Activated CD8-positive, alpha-beta T cell treated with anti-CD3 and anti-CD28 coated beads for 36 hours (primary cell): Measurements from ENCODE around the gene SERPINE1. TPM values are rescaled to one million over a fixed set of nuclear protein-coding genes. Genes with fewer than 3 reads are reported as not detected.

Experiments
- ATAC-seq: fragments of 200-7000 bp; cut with Tn5 transposase; one replicate; pipeline ENCODE4 v1.10.0; 2021; ENCODE audit warnings: mild to moderate bottlenecking, moderate library complexity
- CTCF ChIA-PET: fragments of 350-600 bp; sonication (Branson Sonifier 250); formaldehyde crosslinking; loops from one replicate; lab custom pipeline; 2021; ENCODE audit warnings: antibody characterized with exemption; lab: Charles Lee
- POLR2A ChIA-PET: fragments of 350-600 bp; sonication (Branson Sonifier 250); formaldehyde crosslinking; loops from one replicate; lab custom pipeline; 2021; ENCODE audit warnings: antibody characterized with exemption; lab: Charles Lee
- DNase-seq: peaks from one replicate; pipeline ENCODE4 v3.0.0-alpha.2; 2020
- H3K27ac Mint-ChIP-seq: one replicate; pipeline ENCODE4 v1.8.0; 2021; ENCODE audit warnings: mild to moderate bottlenecking, mixed read lengths
- H3K27me3 Mint-ChIP-seq: one replicate; pipeline ENCODE4 v1.8.0; 2021; ENCODE audit warnings: mixed read lengths
- H3K36me3 Mint-ChIP-seq: one replicate; pipeline ENCODE4 v1.8.0; 2021; ENCODE audit warnings: low read depth, mixed read lengths
- H3K4me1 Mint-ChIP-seq: one replicate; pipeline ENCODE4 v1.8.0; 2021; ENCODE audit warnings: low read depth, mixed read lengths
- H3K4me3 Mint-ChIP-seq: one replicate; pipeline ENCODE4 v1.8.0; 2021; ENCODE audit warnings: mild to moderate bottlenecking, moderate library complexity, mixed read lengths
- H3K9me3 Mint-ChIP-seq: one replicate; pipeline ENCODE4 v1.8.0; 2021; ENCODE audit warnings: mixed read lengths
- intact Hi-C: fragments of 100-400 bp; cut with micrococcal nuclease; formaldehyde crosslinking; loops from one replicate; pipeline ENCODE4 v1.10.0; 2022
- total RNA-seq, 2 experiments: library from RNA; stranded (reverse); gene quantifications; one replicate each; pipeline ENCODE4 v1.2.3, GENCODE V29; 2021
- TF ChIP-seq, protein P1 (sequence below): fragments of 200-600 bp; IDR thresholded peaks from one replicate; pipeline ENCODE4 v1.8.0; 2022; ENCODE audit warnings: antibody characterized with exemption, mild to moderate bottlenecking

The SERPINE1 gene
- total RNA-seq, 2 experiments from 2014 or later = 1.2 to 1.3 TPM

DNA sequence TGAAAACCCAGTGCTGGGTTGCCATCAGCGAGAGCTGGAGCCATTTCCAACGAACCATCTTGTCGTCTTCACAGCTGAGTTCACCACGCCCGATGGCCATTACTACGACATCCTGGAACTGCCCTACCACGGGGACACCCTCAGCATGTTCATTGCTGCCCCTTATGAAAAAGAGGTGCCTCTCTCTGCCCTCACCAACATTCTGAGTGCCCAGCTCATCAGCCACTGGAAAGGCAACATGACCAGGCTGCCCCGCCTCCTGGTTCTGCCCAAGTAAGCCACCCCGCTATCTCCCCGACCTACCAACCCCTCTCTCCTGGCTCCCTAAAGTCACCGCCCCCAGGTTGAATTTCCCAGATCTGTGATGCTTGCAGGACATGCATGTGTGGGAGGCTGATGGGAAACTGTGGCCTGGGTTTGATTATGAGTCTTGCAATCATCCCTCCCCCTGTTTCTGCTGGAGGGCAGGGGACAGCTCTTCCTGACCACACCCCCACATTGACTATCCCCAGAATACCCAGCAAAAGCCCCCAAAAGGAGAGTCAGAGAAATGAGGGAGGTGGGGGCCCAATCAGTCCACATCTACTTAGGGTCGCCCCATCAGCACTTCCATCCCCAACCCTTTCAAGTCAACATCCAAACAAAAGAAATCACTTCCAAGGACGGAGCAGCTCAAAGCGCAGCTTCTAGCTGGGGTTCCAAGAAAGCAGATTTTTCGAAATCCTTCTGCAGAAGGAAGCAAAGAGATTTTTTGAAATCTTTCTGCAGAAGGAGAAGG lies 6.9 kb downstream of the SERPINE1 start:
- Mint-ChIP-seq H3K4me1 (peaks cover 27% of the 10 kb centered on the region), H3K36me3 (no peaks in the 10 kb centered on the region), H3K9me3 (no peaks in the 10 kb centered on the region)

DNA sequence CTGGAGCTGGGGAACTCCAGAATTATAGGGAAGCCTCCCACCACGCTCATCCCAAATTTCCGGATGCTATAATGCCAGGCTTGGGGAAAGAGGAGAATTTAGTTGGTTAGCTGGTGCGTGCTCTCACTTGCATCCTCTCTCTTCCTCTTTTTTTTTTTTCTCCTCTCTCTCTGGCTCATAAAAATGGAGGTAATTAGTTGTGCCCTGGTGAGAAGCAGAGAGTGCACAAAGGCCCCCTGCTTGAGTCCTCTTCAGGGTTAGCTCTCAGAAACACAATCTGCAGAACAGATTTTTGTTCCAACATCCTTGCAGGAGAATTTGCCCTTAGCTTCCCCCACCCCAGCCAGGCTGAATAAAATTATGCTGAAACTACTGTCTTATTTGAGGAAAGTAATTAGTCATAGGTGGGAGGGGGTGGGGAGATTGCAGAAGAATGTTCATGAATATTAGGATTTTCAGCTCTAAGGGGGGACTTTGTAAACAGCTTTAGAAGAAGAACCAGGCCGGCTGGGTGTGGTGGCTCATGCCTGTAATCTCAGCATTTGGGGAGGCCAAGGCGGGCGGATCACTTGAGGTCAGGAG lies 7.6 kb downstream of the SERPINE1 start:
- no peak for ATAC-seq
- POLR2A ChIA-PET = no interaction called here
- no peak overlapping the region for H3K4me3 Mint-ChIP-seq
- intact Hi-C loops = no loop called here
- TF ChIP-seq, protein P1, sequence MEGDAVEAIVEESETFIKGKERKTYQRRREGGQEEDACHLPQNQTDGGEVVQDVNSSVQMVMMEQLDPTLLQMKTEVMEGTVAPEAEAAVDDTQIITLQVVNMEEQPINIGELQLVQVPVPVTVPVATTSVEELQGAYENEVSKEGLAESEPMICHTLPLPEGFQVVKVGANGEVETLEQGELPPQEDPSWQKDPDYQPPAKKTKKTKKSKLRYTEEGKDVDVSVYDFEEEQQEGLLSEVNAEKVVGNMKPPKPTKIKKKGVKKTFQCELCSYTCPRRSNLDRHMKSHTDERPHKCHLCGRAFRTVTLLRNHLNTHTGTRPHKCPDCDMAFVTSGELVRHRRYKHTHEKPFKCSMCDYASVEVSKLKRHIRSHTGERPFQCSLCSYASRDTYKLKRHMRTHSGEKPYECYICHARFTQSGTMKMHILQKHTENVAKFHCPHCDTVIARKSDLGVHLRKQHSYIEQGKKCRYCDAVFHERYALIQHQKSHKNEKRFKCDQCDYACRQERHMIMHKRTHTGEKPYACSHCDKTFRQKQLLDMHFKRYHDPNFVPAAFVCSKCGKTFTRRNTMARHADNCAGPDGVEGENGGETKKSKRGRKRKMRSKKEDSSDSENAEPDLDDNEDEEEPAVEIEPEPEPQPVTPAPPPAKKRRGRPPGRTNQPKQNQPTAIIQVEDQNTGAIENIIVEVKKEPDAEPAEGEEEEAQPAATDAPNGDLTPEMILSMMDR = no peak
- no peak overlapping the region for H3K27ac Mint-ChIP-seq
- H3K9me3 Mint-ChIP-seq = no peaks in the 10 kb centered on the region
- DNase-seq = no peak
- peaks cover 18% of the 10 kb centered on the region for H3K27me3 Mint-ChIP-seq
- H3K4me1 Mint-ChIP-seq = peaks cover 31% of the 10 kb centered on the region
- H3K36me3 Mint-ChIP-seq = no peaks in the 10 kb centered on the region
- CTCF ChIA-PET = interaction anchor here (0.9 to 6.1 kb wide), 8 partner anchors 9 to 156 kb away, joined by 3 to 33 read pairs (median 5); no protein-coding TSS in a partner anchor

More for the DNA sequence above, 6.9 kb downstream of the SERPINE1 start:
- Mint-ChIP-seq H3K27me3 (peaks cover 18% of the 10 kb centered on the region), H3K4me3 (no peak overlapping the region), H3K27ac (no peak overlapping the region)
- ChIA-PET POLR2A (interaction anchor here (1.3 kb wide), 1 partner anchor 48 kb away, joined by 3 read pairs; the partner anchor contains the start of gene TRIM56), CTCF (interaction anchor here (0.9 to 6.1 kb wide), 8 partner anchors 9 to 156 kb away, joined by 3 to 33 read pairs (median 5); no protein-coding TSS in a partner anchor)
- TF ChIP-seq, protein P1 = no peak
- ATAC-seq (no peak), DNase-seq (no peak)
- intact Hi-C loops = no loop called here

DNA sequence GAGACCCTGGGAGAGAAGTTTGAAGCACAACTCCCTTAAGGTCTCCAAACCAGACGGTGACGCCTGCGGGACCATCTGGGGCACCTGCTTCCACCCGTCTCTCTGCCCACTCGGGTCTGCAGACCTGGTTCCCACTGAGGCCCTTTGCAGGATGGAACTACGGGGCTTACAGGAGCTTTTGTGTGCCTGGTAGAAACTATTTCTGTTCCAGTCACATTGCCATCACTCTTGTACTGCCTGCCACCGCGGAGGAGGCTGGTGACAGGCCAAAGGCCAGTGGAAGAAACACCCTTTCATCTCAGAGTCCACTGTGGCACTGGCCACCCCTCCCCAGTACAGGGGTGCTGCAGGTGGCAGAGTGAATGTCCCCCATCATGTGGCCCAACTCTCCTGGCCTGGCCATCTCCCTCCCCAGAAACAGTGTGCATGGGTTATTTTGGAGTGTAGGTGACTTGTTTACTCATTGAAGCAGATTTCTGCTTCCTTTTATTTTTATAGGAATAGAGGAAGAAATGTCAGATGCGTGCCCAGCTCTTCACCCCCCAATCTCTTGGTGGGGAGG lies 10.8 kb downstream of the SERPINE1 start:
- ATAC-seq (no peak), DNase-seq (no peak)
- H3K27me3 Mint-ChIP-seq = peaks cover 12% of the 10 kb centered on the region
- H3K9me3 Mint-ChIP-seq = no peaks in the 10 kb centered on the region
- CTCF ChIA-PET = interaction anchor here (0.8 to 14.0 kb wide), 10 partner anchors 10 to 71 kb away, joined by 3 to 280 read pairs (median 6); partner anchors contain the start of gene TRIM56
- H3K4me1 Mint-ChIP-seq = peaks cover 49% of the 10 kb centered on the region
- peak overlapping the region; percentile 62 for H3K4me3 Mint-ChIP-seq
- TF ChIP-seq, protein P1 = no peak
- peak overlapping the region; percentile 86 for H3K27ac Mint-ChIP-seq
- H3K36me3 Mint-ChIP-seq = no peaks in the 10 kb centered on the region
- intact Hi-C loops = no loop called here
- POLR2A ChIA-PET = interaction anchor here (1.9 kb wide), 1 partner anchor 52 kb away, joined by 8 read pairs; the partner anchor contains the start of gene TRIM56

DNA sequence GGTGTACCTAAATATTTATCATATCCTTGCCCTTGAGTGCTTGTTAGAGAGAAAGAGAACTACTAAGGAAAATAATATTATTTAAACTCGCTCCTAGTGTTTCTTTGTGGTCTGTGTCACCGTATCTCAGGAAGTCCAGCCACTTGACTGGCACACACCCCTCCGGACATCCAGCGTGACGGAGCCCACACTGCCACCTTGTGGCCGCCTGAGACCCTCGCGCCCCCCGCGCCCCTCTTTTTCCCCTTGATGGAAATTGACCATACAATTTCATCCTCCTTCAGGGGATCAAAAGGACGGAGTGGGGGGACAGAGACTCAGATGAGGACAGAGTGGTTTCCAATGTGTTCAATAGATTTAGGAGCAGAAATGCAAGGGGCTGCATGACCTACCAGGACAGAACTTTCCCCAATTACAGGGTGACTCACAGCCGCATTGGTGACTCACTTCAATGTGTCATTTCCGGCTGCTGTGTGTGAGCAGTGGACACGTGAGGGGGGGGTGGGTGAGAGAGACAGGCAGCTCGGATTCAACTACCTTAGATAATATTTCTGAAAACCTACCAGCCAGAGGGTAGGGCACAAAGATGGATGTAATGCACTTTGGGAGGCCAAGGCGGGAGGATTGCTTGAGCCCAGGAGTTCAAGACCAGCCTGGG lies 11.4 kb downstream of the SERPINE1 start:
- ChIA-PET CTCF (interaction anchor here (0.6 to 14.0 kb wide), 11 partner anchors 9 to 72 kb away, joined by 3 to 280 read pairs (median 6); partner anchors contain the start of gene TRIM56), POLR2A (interaction anchor here (1.9 kb wide), 1 partner anchor 53 kb away, joined by 8 read pairs; the partner anchor contains the start of gene TRIM56)
- no peaks in the 10 kb centered on the region for H3K36me3 Mint-ChIP-seq
- H3K27me3 Mint-ChIP-seq = peaks cover 9% of the 10 kb centered on the region
- peak; percentile 97 for DNase-seq
- H3K4me1 Mint-ChIP-seq = peaks cover 49% of the 10 kb centered on the region
- intact Hi-C loops = no loop called here
- TF ChIP-seq, protein P1 = peak; percentile 94
- peak overlapping the region; percentile 86 for H3K27ac Mint-ChIP-seq
- ATAC-seq = peak; percentile 88
- peak overlapping the region; percentile 62 for H3K4me3 Mint-ChIP-seq
- H3K9me3 Mint-ChIP-seq = no peaks in the 10 kb centered on the region
